Left renal cortex interstitium (tissue), 4 donors: ENCODE measurements around the gene TALDO1. TPM values are rescaled to one million over a fixed set of nuclear protein-coding genes. Genes with fewer than 3 reads are reported as not detected.

Experiments used
- DNase-seq, 4 donors: peaks; one replicate each; pipeline ENCODE4 v3.0.0-alpha.2; 2013; ENCODE audit warnings: low read depth in 4 of 4, low spot score in 2 of 4, missing footprints in 1 of 4
- polyA plus RNA-seq, 4 donors: library from polyadenylated mRNA; unstranded; fragments of 120-200 nt; gene quantifications; one replicate each; pipeline ENCODE4 v1.2.1, GENCODE V29; 2013; ENCODE audit not compliant: insufficient read length in 4 of 4

Gene TALDO1
- polyA plus RNA-seq, 4 donors, result 123 to 164 (median 136) TPM

DNA sequence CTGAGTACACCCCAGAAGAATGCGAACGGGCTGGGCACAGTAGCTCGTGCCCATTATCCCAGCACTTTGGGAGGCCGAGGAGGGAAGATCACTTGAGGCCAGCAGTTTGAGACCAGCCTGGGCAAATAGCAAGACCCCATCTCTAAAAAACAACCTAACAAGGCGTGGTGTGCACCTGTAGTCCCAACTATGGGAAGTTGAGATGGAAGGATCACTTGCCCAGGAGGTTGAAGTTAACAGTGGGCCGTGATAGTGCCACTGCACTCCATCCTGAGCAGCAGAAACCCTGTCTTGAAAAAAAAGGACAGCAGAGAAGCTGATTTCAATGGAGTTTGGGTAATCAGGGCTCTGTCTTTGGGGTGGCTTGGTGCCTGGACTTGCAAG is 65.8 kb downstream of the TALDO1 start:
- DNase-seq, result no peak

DNA sequence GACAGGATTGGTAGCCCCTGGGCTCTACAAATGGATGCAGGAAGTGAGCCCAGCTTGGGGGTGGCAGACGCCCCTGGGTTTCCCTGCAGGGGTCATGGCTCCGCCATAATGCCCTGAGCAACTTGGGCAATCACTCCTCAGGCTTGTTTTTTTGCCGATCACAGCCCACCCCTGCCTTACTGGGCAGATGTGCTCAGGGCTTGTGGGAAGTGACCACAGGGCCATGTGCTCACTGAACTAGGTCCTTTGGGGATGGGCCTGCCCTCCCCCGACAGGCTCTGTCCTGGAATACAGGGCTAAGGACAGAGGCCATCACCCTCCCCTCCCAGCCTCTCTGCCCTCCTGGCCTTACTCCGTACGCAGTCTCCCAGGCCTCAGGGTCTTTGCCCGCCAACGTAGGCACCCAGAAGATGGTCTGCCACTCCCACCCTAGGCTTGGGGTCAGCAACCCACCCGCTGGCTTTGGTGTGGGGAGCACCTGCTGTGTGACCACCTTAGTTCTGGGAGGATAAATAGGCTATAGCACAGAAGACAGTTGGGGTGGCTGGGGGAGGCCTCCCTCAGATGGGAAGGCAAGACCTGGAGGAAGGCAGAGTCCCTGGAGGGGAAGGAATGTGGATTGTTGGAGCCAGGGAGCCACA is 66.3 kb downstream of the TALDO1 start:
- DNase-seq, result no peak

Other genes with a start within 250 kb of the TALDO1 start
- 100 to 1,000 TPM in 2 of 4 donors, 10 to 100 TPM in 2; 67.0 to 117 (median 102) TPM for gene RNH1, start 240.2 kb upstream of the TALDO1 start, polyA plus RNA-seq
- 10 to 100 TPM; 41.2 to 57.3 (median 51.9) TPM for gene HRAS, start 211.9 kb upstream of the TALDO1 start, polyA plus RNA-seq
- 1 to 10 TPM; 2.8 to 6.1 (median 5.1) TPM for gene LRRC56, start 209.9 kb upstream of the TALDO1 start, polyA plus RNA-seq
- gene LMNTD2, start 186.7 kb upstream of the TALDO1 start, polyA plus RNA-seq, result 1 to 10 TPM; 3.0 to 7.3 (median 4.7) TPM
- 10 to 100 TPM; 36.8 to 71.6 (median 58.8) TPM for gene RASSF7, start 186.5 kb upstream of the TALDO1 start, polyA plus RNA-seq
- gene PHRF1, start 171.0 kb upstream of the TALDO1 start, polyA plus RNA-seq, result 10 to 100 TPM; 18.3 to 33.3 (median 26.8) TPM
- 10 to 100 TPM in 3 of 4 donors, 1 to 10 TPM in 1; 5.4 to 15.4 (median 12.5) TPM for gene IRF7, start 131.5 kb upstream of the TALDO1 start, polyA plus RNA-seq
- gene CDHR5, start 122.5 kb upstream of the TALDO1 start, polyA plus RNA-seq, result 10 to 100 TPM; 24.9 to 49.2 (median 41.9) TPM
- 1 to 10 TPM in 3 of 4 donors, under 1 TPM in 1; 0.92 to 4.1 (median 2.2) TPM for gene SCT, start 120.3 kb upstream of the TALDO1 start, polyA plus RNA-seq
- 1 to 10 TPM; 1.8 to 5.2 (median 4.7) TPM for gene DRD4, start 110.2 kb upstream of the TALDO1 start, polyA plus RNA-seq
- gene DEAF1, start 52.2 kb upstream of the TALDO1 start, polyA plus RNA-seq, result 10 to 100 TPM; 44.7 to 57.7 (median 51.1) TPM
- gene TMEM80, start 51.6 kb upstream of the TALDO1 start, polyA plus RNA-seq, result 10 to 100 TPM; 36.1 to 56.7 (median 46.3) TPM
- gene EPS8L2, start 41.2 kb upstream of the TALDO1 start, polyA plus RNA-seq, result 100 to 1,000 TPM; 104 to 161 (median 139) TPM
- gene GATD1, start 30.0 kb downstream of the TALDO1 start, polyA plus RNA-seq, result 100 to 1,000 TPM in 1 of 4 donors, 10 to 100 TPM in 3; 55.3 to 115 (median 84.8) TPM
- gene CEND1, start 42.6 kb downstream of the TALDO1 start, polyA plus RNA-seq, result 1 to 10 TPM in 2 of 4 donors, under 1 TPM in 2; 0.28 to 1.3 (median 0.99) TPM
- gene SLC25A22, start 50.8 kb downstream of the TALDO1 start, polyA plus RNA-seq, result 10 to 100 TPM; 13.1 to 24.3 (median 18.6) TPM
- 10 to 100 TPM in 3 of 4 donors, 1 to 10 TPM in 1; 6.7 to 17.8 (median 12.9) TPM for gene PIDD1, start 57.8 kb downstream of the TALDO1 start, polyA plus RNA-seq
- 1,000 to 10,000 TPM in 3 of 4 donors, 100 to 1,000 TPM in 1; 903 to 1,462 (median 1,115) TPM for gene RPLP2, start 62.5 kb downstream of the TALDO1 start, polyA plus RNA-seq
- 10 to 100 TPM; 38.2 to 87.6 (median 68.0) TPM for gene PNPLA2, start 71.5 kb downstream of the TALDO1 start, polyA plus RNA-seq
- gene CRACR2B, start 80.5 kb downstream of the TALDO1 start, polyA plus RNA-seq, result 10 to 100 TPM in 3 of 4 donors, 1 to 10 TPM in 1; 9.8 to 20.8 (median 17.2) TPM
- 100 to 1,000 TPM; 192 to 238 (median 217) TPM for gene CD151, start 85.5 kb downstream of the TALDO1 start, polyA plus RNA-seq
- 100 to 1,000 TPM in 2 of 4 donors, 10 to 100 TPM in 2; 84.8 to 149 (median 111) TPM for gene POLR2L, start 95.1 kb downstream of the TALDO1 start, polyA plus RNA-seq
- 10 to 100 TPM; 65.9 to 94.9 (median 76.6) TPM for gene TSPAN4, start 95.4 kb downstream of the TALDO1 start, polyA plus RNA-seq
- gene CHID1, start 163.3 kb downstream of the TALDO1 start, polyA plus RNA-seq, result 100 to 1,000 TPM; 108 to 134 (median 117) TPM
- gene AP2A2, start 178.4 kb downstream of the TALDO1 start, polyA plus RNA-seq, result 100 to 1,000 TPM in 2 of 4 donors, 10 to 100 TPM in 2; 95.7 to 134 (median 108) TPM